ENCODE measurements around the gene RFXAP.
"Not testable (repeated sequence)": the region's sequence is repeated elsewhere in the genome, so short reads cannot be mapped to it uniquely, and the experiment has no call there.

Gene RFXAP, protein sequence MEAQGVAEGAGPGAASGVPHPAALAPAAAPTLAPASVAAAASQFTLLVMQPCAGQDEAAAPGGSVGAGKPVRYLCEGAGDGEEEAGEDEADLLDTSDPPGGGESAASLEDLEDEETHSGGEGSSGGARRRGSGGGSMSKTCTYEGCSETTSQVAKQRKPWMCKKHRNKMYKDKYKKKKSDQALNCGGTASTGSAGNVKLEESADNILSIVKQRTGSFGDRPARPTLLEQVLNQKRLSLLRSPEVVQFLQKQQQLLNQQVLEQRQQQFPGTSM

GRCh38 chr13:36818804-36819738 lies at the start of gene RFXAP:
TSS of gene RFXAP (plus strand) at chr13:36819222. CDS start at chr13:36819358, 136 bp downstream.
- DNase-seq (ENCODE audit: low read depth) = peak; percentile 85

- DNase-seq (ENCODE audit: low read depth) = no peak
Measured at GRCh38 chr13:36769545-36769944, 49.5 kb upstream of the RFXAP start.

DNA sequence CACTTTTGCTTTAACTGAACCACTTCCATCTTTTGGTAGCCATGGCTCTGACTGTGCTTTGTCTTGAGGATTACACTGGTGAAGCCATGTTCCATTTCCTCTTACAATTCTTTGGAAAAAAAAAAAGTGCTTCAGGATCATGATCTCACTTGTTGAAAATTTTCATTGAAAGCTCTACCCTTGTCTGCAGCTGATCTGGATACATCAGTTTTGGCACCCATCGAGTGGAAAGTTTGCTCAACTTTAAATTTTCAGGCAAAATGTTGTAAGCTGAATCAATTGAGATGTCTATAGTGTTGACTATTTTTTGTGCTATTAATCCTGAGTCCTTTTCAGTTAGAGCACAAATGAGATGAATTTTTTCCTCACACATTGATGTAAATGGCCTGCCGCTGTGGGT lies 48.3 kb upstream of the RFXAP start:
- DNase-seq (ENCODE audit: low read depth) = no peak

- no peak for DNase-seq (ENCODE audit: low read depth)
Measured at GRCh38 chr13:36772853-36773252, 46.2 kb upstream of the RFXAP start.

DNA sequence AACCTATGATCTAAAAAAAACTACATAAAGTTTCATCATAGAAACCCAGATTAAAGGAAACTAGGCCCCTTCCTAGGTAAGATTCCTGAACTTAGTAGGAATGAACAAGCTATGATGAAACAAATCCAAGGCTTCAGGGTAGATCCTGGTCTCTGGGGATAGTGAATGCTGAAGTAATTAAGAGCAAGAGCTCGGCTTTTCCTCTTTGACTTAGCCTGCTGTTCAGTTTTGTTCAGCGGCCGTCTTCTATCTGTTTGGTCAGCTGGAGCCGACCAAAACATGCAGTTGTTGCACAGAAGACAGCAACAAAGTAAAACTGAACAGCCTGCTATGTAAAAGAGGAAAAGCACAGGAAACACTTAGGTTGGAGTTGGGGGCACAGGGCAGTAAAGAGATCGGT lies 44.1 kb upstream of the RFXAP start:
- DNase-seq (ENCODE audit: low read depth) = no peak

GRCh38 chr13:36776175-36776574 lies 42.8 kb upstream of the RFXAP start:
- no peak for DNase-seq (ENCODE audit: low read depth)

- no peak for DNase-seq (ENCODE audit: low read depth)
Measured at GRCh38 chr13:36778083-36778671, 40.8 kb upstream of the RFXAP start.

DNA sequence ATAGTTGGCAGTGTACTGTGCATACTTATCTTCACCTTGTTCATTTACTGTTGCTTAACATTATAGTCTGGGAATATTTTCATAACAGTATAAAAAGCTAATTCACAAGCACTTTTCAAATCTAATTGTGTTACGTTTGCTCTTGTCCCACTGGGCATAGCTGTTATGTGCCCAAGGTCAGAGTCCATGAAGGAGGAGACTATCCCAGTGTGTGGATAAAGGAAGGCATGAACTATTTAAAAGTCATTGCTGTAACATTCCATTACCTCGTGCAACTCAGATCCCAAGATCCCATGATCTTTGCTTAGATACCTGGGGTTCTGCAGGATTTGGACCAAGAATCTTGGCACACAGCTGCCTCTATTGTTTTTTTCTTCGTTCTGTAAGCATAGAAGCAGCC lies 35.1 kb upstream of the RFXAP start:
- no peak for DNase-seq (ENCODE audit: low read depth)

- not testable (repeated sequence) for DNase-seq (ENCODE audit: low read depth)
Measured at GRCh38 chr13:36786175-36786574, 32.8 kb upstream of the RFXAP start.

GRCh38 chr13:36787181-36787580 lies 31.8 kb upstream of the RFXAP start:
- no peak for DNase-seq (ENCODE audit: low read depth)

DNA sequence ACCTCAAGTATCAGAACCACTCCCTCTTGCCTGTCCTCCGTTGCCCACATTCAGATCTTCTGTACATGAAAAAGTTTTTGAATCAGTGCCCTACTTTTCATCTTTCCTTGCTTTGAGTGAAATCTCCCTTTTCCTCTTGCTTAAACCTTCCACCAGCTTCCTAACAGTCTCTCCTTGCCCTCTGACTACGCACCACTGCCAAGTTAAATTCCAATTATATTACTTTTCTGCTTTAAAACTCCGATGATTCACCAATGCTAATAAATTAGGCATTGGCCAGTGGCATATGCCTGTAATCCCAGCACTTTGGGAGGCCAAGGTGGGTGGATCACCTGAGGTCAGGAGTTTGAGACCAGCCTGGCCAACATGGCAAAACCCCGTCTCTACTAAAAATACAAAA lies 30.7 kb upstream of the RFXAP start:
- DNase-seq (ENCODE audit: low read depth) = no peak

GRCh38 chr13:36789061-36789460 lies 30.0 kb upstream of the RFXAP start:
- DNase-seq (ENCODE audit: low read depth) = no peak

- DNase-seq (ENCODE audit: low read depth) = no peak
Measured at GRCh38 chr13:36789730-36790129, 29.3 kb upstream of the RFXAP start.

GRCh38 chr13:36794706-36795105 lies 24.3 kb upstream of the RFXAP start:
- DNase-seq (ENCODE audit: low read depth) = no peak

DNA sequence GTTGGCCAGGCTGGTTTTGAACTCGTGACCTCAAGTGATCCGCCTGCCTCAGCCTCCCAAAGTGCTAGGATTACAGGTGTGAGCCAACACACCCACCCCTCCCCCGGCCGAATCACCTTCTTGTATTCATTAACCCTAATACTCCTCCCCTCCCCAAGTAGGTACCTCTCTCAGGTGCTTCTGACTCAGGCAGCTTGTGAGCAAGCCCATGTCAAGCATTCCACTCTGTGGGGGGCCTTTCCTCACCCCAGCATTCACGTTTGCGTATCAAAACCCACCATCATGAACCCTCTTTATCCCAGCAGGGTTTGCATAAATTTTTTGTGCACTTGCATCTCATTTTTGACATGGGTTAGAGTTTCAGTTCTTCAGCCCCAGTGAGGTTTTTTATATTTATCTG lies 23.6 kb upstream of the RFXAP start:
- no peak for DNase-seq (ENCODE audit: low read depth)

DNA sequence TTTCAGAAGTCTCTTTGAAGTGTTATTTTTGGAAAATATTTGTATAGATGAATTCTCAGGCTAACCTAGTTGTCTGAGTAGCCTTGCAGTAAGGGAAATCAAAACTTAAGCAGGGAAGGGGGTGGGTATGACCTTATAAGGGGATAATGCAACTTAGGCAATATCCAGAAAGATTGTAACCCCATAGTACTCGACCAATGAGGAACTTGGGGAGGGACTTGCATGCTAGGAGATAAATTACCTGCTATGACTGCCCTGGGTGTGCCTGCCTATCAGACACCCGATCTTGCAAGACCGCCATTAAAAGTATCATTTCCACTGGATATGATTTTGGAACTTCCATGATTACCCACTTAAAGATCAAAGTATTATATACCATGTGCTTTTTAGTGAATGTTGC lies 23.0 kb upstream of the RFXAP start:
- no peak for DNase-seq (ENCODE audit: low read depth)

DNA sequence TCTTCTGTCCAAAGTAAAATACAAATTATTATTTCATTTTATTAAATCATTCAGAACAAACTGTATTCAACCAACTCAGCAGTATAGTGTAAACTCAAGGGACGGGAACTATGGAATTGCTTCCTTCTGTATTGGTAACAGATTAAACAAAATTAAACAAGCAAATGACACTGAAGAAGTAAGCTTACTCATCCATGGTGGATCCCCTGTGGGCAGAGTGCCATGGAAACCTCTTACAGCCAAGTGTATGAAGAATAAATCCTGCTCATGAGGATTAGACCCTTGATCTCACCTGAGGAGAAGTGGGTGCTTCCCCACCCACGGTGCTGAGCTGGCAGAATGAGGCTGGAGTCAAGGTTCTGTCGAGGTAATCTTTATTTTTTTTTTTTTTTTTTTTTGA lies 18.0 kb upstream of the RFXAP start:
- no peak for DNase-seq (ENCODE audit: low read depth)

- no peak for DNase-seq (ENCODE audit: low read depth)
Measured at GRCh38 chr13:36804588-36804987, 14.4 kb upstream of the RFXAP start.

DNA sequence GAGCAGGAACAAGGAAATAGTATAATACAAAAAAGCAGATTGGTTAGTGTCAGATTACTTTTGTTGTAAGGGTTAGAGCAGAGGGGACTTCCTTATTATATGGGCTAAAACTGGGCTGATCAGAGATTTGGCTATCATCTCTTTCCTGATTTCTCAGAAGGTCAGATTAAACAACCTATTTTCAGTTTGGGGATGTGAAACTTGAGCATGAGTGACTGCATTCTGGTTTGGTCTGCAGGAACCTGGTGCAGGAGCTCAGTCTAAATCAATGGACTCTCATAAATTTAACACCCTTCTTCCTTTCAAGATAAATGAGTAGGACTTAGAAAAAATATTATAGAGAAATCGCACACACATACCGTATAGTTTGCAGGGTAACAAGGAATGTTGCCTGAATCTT lies 12.9 kb upstream of the RFXAP start:
- DNase-seq (ENCODE audit: low read depth) = no peak

GRCh38 chr13:36807616-36808015 lies 11.4 kb upstream of the RFXAP start:
- no peak for DNase-seq (ENCODE audit: low read depth)

DNA sequence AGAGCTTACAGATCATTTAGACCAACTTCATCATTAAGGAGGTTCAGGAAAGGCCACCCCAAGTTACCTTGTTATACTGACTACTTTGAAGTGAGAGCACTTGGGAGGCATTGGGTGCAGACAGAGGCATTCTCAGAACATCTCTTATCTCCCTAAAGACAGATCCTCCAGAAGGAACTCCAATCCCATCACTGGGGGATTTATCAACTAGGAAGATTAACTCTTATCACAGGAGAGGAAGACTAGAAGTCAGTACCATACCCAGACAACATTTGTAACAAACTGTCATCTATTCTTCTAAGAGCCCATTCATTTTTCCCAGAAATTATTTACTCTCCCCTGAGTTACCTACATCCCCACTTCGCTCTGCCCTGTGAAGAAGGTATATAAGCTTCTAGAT lies 5.8 kb upstream of the RFXAP start:
- no peak for DNase-seq (ENCODE audit: low read depth)

GRCh38 chr13:36814465-36814864 lies 4.6 kb upstream of the RFXAP start:
- DNase-seq (ENCODE audit: low read depth) = no peak

GRCh38 chr13:36815062-36815461 lies 4.0 kb upstream of the RFXAP start:
- no peak for DNase-seq (ENCODE audit: low read depth)

All from stimulated activated CD8-positive, alpha-beta memory T cell treated with anti-CD3 and anti-CD28 coated beads, Interleukin-15, amount 100 ng/mL, for 24 hours (primary cell).